Keratinocyte (primary cell): ENCODE data around the gene ABCC6. TPM values are rescaled to one million over a fixed set of nuclear protein-coding genes. Genes with fewer than 3 reads are reported as not detected.

Experiments
- DNase-seq: peaks from one replicate; pipeline ENCODE4 v3.0.0-alpha.2; 2011; ENCODE audit warnings: low read depth, missing footprints, low spot score
- FAIRE-seq: peaks from 2 replicates; lab custom pipeline; 2011; peaks lifted over from hg19 to GRCh38; lab: Jason Lieb, UNC
- H2AFZ ChIP-seq: 2 replicates; pipeline ENCODE4 v1.6.0; 2012; ENCODE audit warnings: low read length, control low read depth, inconsistent platforms; ENCODE audit not compliant: control insufficient read depth
- H3K27ac ChIP-seq: 2 replicates; pipeline ENCODE4 v1.5.1; 2011; ENCODE audit warnings: low read length; ENCODE audit not compliant: control insufficient read depth, insufficient read depth
- H3K27me3 ChIP-seq: 3 replicates; pipeline ENCODE4 v1.6.0; 2011; ENCODE audit warnings: low read length; ENCODE audit not compliant: control insufficient read depth, insufficient read depth; ENCODE audit errors: extremely low read depth
- H3K36me3 ChIP-seq, 2 experiments: 2 replicates in 1 of 2; 3 replicates in 1 of 2; pipeline ENCODE4 v1.5.1; 2011; ENCODE audit warnings: low read length in 2 of 2, mild to moderate bottlenecking in 1 of 2; ENCODE audit not compliant: control insufficient read depth in 2 of 2, insufficient read depth in 2 of 2; ENCODE audit errors: extremely low read depth in 1 of 2
- H3K4me1 ChIP-seq: 3 replicates; pipeline ENCODE4 v1.5.1; 2011; ENCODE audit warnings: low read length; ENCODE audit not compliant: control insufficient read depth, insufficient read depth; ENCODE audit errors: extremely low read depth
- H3K4me2 ChIP-seq: 3 replicates; pipeline ENCODE4 v1.6.0; 2011; ENCODE audit warnings: low read depth, low read length; ENCODE audit not compliant: control insufficient read depth, insufficient read depth; ENCODE audit errors: extremely low read depth
- H3K4me3 ChIP-seq, 3 experiments: fragments of 200-600 bp in 1 of 3; sonication (generic) in 1 of 3; 2 replicates in 2 of 3; 3 replicates in 1 of 3; pipeline ENCODE4 v1.5.1; 2011 to 2016; ENCODE audit warnings: low read length in 3 of 3, mild to moderate bottlenecking in 3 of 3, control low read depth in 2 of 3, inconsistent platforms in 1 of 3, low read depth in 1 of 3, mixed read lengths in 1 of 3, mixed run types in 1 of 3, moderate library complexity in 1 of 3; ENCODE audit not compliant: control insufficient read depth in 2 of 3, insufficient read depth in 2 of 3; ENCODE audit errors: extremely low read depth in 1 of 3
- H3K79me2 ChIP-seq: 2 replicates; pipeline ENCODE4 v1.6.0; 2012; ENCODE audit warnings: low read length; ENCODE audit not compliant: control insufficient read depth, insufficient read depth
- H3K9ac ChIP-seq: 3 replicates; pipeline ENCODE4 v1.6.0; 2011; ENCODE audit warnings: low read length; ENCODE audit not compliant: control insufficient read depth, insufficient read depth; ENCODE audit errors: extremely low read depth
- H3K9me1 ChIP-seq: 3 replicates; pipeline ENCODE4 v1.6.0; 2011; ENCODE audit warnings: low read length; ENCODE audit not compliant: control insufficient read depth, insufficient read depth; ENCODE audit errors: extremely low read depth
- H3K9me3 ChIP-seq: 2 replicates; pipeline ENCODE4 v1.5.1; 2012; ENCODE audit warnings: low read depth, low read length; ENCODE audit not compliant: control insufficient read depth
- H4K20me1 ChIP-seq: 3 replicates; pipeline ENCODE4 v1.6.0; 2011; ENCODE audit warnings: low read length; ENCODE audit not compliant: control insufficient read depth, insufficient read depth; ENCODE audit errors: extremely low read depth
- CTCF ChIP-seq, 3 experiments: IDR thresholded peaks in 1 of 3; conservative IDR thresholded peaks in 1 of 3; optimal IDR thresholded peaks in 1 of 3; 2 replicates in 2 of 3; 3 replicates in 1 of 3; pipeline versions ENCODE3 to v1.5.1; 2011; ENCODE audit warnings: low read length in 3 of 3, mild to moderate bottlenecking in 3 of 3, moderate library complexity in 2 of 3, control low read depth in 1 of 3, inconsistent platforms in 1 of 3; ENCODE audit not compliant: insufficient read depth in 2 of 3; ENCODE audit errors: extremely low read depth in 1 of 3
- EZH2 ChIP-seq: IDR thresholded peaks from one replicate; pipeline ENCODE4 v1.6.1; 2012; ENCODE audit warnings: inconsistent platforms, mild to moderate bottlenecking, low read length, moderate library complexity
- dilution Hi-C: fragments of 300-500 bp; cut with MboI; formaldehyde crosslinking; loops from one replicate; pipeline ENCODE4 v1.7.0; 2020; ENCODE audit warnings: low sequenced_read_pairs; ENCODE audit not compliant: extremely low pct_ligation_motif_present
- polyA plus RNA-seq, 5 experiments: library from polyadenylated mRNA; depleted of rRNA in 3 of 5; stranded (reverse) in 3 of 5; stranded (forward) in 1 of 5; unstranded in 1 of 5; fragments of >200 nt; gene quantifications; 1 replicate in 1 of 5; 2 replicates in 3 of 5; 3 replicates in 1 of 5; pipeline versions ENCODE4 v1.2.1 to v1.2.3, GENCODE V29; 2011 to 2012; ENCODE audit warnings: missing spikeins in 2 of 5, low read depth in 1 of 5, low replicate concordance in 1 of 5

ABCC6 gene
- polyA plus RNA-seq, 1 donor (not counting 4 experiments of a cell fraction or from before 2014, with no cell fraction given), result not detected

- Histone ChIP-seq H2AFZ (no peak overlapping the region), H3K27me3 (no peaks in the 10 kb centered on the region), H3K9me1 (no peaks in the 10 kb centered on the region), H3K36me3 (peaks cover 32 to 36% of the 10 kb centered on the region in 2 experiments), H3K4me2 (no peak overlapping the region), H3K9ac (no peak overlapping the region), H3K9me3 (no peaks in the 10 kb centered on the region), H4K20me1 (no peaks in the 10 kb centered on the region), H3K4me3 (no peak overlapping the region), H3K27ac (no peak overlapping the region), H3K4me1 (no peaks in the 10 kb centered on the region), H3K79me2 (no peaks in the 10 kb centered on the region)
- no peak for FAIRE-seq
- DNase-seq, result no peak
- TF ChIP-seq EZH2, result no peak
- TF ChIP-seq CTCF (optimal IDR thresholded peaks at IDR 0.05 in 1 of 3, IDR thresholded peaks at IDR 0.05 in 1 of 3, conservative IDR thresholded peaks at IDR 0.05 in 1 of 3; ENCODE audit: extremely low read depth in 1 of 3, insufficient read depth in 2 of 3, low read length in 3 of 3), result no peak
- dilution Hi-C loops, result no loop called here
Observed at GRCh38 chr16:16137110-16137509, 86.2 kb downstream of the ABCC6 start.

- no peak overlapping the region for H3K4me2 ChIP-seq
- no peak for TF ChIP-seq CTCF (optimal IDR thresholded peaks at IDR 0.05 in 1 of 3, IDR thresholded peaks at IDR 0.05 in 1 of 3, conservative IDR thresholded peaks at IDR 0.05 in 1 of 3; ENCODE audit: extremely low read depth in 1 of 3, insufficient read depth in 2 of 3, low read length in 3 of 3)
- TF ChIP-seq EZH2, result no peak
- no peak overlapping the region for H3K9ac ChIP-seq
- H3K9me3 ChIP-seq, result no peaks in the 10 kb centered on the region
- H4K20me1 ChIP-seq, result no peaks in the 10 kb centered on the region
- no peak overlapping the region for H3K4me3 ChIP-seq
- H3K9me1 ChIP-seq, result no peaks in the 10 kb centered on the region
- FAIRE-seq (no peak), DNase-seq (no peak)
- H3K36me3 ChIP-seq, result peaks cover 37 to 39% of the 10 kb centered on the region in 2 experiments
- H2AFZ ChIP-seq, result no peak overlapping the region
- no peak overlapping the region for H3K27ac ChIP-seq
- dilution Hi-C loops, result no loop called here
- no peaks in the 10 kb centered on the region for H3K79me2 ChIP-seq
- H3K27me3 ChIP-seq, result no peaks in the 10 kb centered on the region
- no peaks in the 10 kb centered on the region for H3K4me1 ChIP-seq
Observed at GRCh38 chr16:16136588-16136987, 86.7 kb downstream of the ABCC6 start.
